Measurements from ENCODE around the gene SOS1. TPM values are rescaled to one million over a fixed set of nuclear protein-coding genes. Genes with fewer than 3 reads are reported as not detected.

Gene SOS1
- total RNA-seq, result 13.3 and 22.0 TPM in 2 replicates

GRCh38 chr2:39120771-39121522 is at the start of gene SOS1:
Gene SOS1, minus strand, starts transcription at chr2:39121051. Its CDS starts 629 bp downstream, at chr2:39120422.

Other genes with a start within 250 kb of the SOS1 start
- gene DHX57, start 245.1 kb downstream of the SOS1 start, total RNA-seq, result 26.6 and 28.7 TPM in 2 replicates
- gene MORN2, start 245.1 kb downstream of the SOS1 start, total RNA-seq, result 22.5 and 28.9 TPM in 2 replicates
- gene ARHGEF33, start 231.2 kb downstream of the SOS1 start, total RNA-seq, result 0.37 and 0.40 TPM in 2 replicates
- 1.2 and 1.7 TPM in 2 replicates for gene CDKL4, start 122.9 kb upstream of the SOS1 start, total RNA-seq